Ovary (tissue), 9 donors: ENCODE data around the gene PIEZO1. TPM values are rescaled to one million over a fixed set of nuclear protein-coding genes. Genes with fewer than 3 reads are reported as not detected.

ENCODE experiments used
- DNase-seq, 5 donors: peaks; one replicate each; pipeline ENCODE4 v3.0.0-alpha.2; 2019 to 2020
- H3K27ac ChIP-seq, 2 donors: fragments of 200-600 bp; one replicate each; pipeline versions ENCODE4 v1.5.1 to v1.8.0; 2019 to 2022
- H3K27me3 ChIP-seq: fragments of 200-600 bp; one replicate; pipeline ENCODE4 v1.8.0; 2022
- H3K36me3 ChIP-seq: fragments of 200-600 bp; sonication (generic); one replicate; pipeline ENCODE4 v1.5.1; 2019
- H3K4me1 ChIP-seq: one replicate; pipeline ENCODE4 v1.8.1; 2013; ENCODE audit warnings: mild to moderate bottlenecking, moderate library complexity; ENCODE audit not compliant: insufficient read depth
- H3K4me3 ChIP-seq: fragments of 200-600 bp; sonication (generic); one replicate; pipeline ENCODE4 v1.5.1; 2017
- H3K9me3 ChIP-seq, 2 donors: fragments of 200-600 bp in 1 of 2; sonication (generic) in 1 of 2; one replicate each; pipeline versions ENCODE4 v1.5.1 to v1.8.1; 2013 to 2019; ENCODE audit warnings: mild to moderate bottlenecking in 1 of 2, moderate library complexity in 1 of 2
- EP300 ChIP-seq: sonication (generic); formaldehyde crosslinking; IDR thresholded peaks from one replicate; pipeline ENCODE4 v1.6.1; 2017; ENCODE audit warnings: antibody characterized with exemption
- POLR2A ChIP-seq: fragments of 450-650 bp; IDR thresholded peaks from one replicate; pipeline ENCODE4 v1.6.1; 2017; ENCODE audit warnings: antibody characterized with exemption, mild to moderate bottlenecking, moderate library complexity
- WGBS, 3 donors: extraction: QIAGEN DNeasy Blood & Tissue Kit in 1 of 3; methylation state at CpG; one replicate each; pipeline versions ENCODE4 v1.1.5 to v1.1.7; 2013 to 2017; 5-methylcytosine and 5-hydroxymethylcytosine counted together
- intact Hi-C, 4 donors: fragments of 100-400 bp; cut with DNase I; formaldehyde crosslinking; loops; one replicate each; pipeline versions ENCODE4 v1.11.0 to v1.15.1; 2022 to 2023
- polyA plus RNA-seq, 2 donors: library from polyadenylated mRNA; stranded (reverse); fragments of 200-250 nt in 1 of 2; fragments of 350-450 nt in 1 of 2; fragmentation: Illumina TruSeq in 1 of 2; extraction: RNeasy Lipid Tissue Mini Kit (QIAGEN cat#74804) in 1 of 2; gene quantifications; one replicate each; pipeline ENCODE4 v1.2.3, GENCODE V29; 2013 to 2014
- total RNA-seq, 7 donors: library from RNA; depleted of rRNA in 2 of 7; stranded (reverse); fragments of >200 nt in 2 of 7; fragmentation: NEBNext Ultra II Directional in 3 of 7; extraction: Animal tissue kit (Norgen Biotek cat#: 25700) in 3 of 7; gene quantifications; one replicate each; pipeline versions ENCODE4 v1.1.0 to v1.2.4, GENCODE V29; 2016 to 2023
- TF ChIP-seq, protein P1 (sequence below), 3 donors: fragments of 450-650 bp in 2 of 3; fragments of 200-600 bp in 1 of 3; IDR thresholded peaks; one replicate each; pipeline versions ENCODE4 v1.5.1 to v1.8.0; 2016 to 2022; ENCODE audit warnings: antibody characterized with exemption in 3 of 3, mild to moderate bottlenecking in 1 of 3
- donor health status: DM: no; HTN: no; CAD: no; lungs with moderate emphysema.
- donor health status: DM: no; HTN: no; CAD: no.
- donor health status: Bipolar disorder and iron deficiency.
- donor health status: DM: yes; HTN: yes; CAD: no.
- donor health status: DM: no; HTN: no; CAD: no.
- donor health status: DM: yes; HTN: yes; CAD: no.

Gene PIEZO1
- total and polyA plus RNA-seq, 9 donors: 13.0 to 93.5 (median 49.1) TPM

DNA sequence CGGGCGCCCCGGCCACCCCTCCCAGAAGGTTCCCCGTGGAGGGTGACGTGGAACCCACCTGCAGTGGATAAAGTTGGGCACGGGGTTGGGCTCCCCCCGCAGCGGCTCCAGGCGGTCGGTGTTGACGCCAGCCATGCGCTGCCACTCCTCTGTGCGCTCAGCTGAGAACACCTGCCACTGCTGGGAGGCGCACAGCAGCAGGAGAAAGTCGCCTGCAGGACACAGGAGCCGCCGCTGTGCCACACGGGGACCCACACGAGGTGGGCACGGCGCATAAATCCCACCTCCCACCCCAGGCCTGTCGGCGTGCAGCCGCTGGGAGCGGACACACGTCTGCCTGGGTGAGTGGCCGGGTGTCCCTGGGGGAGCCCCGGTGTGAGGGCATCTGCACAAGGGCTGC is 58.0 kb downstream of the PIEZO1 start:
- Histone ChIP-seq H3K9me3 (no peaks in the 10 kb centered on the region), H3K4me1 (no peaks in the 10 kb centered on the region), H3K36me3 (no peaks in the 10 kb centered on the region), H3K27me3 (no peaks in the 10 kb centered on the region), H3K4me3 (no peak overlapping the region), H3K27ac (no peak overlapping the region)
- intact Hi-C loops: no loop called here
- DNase-seq: no peak
- TF ChIP-seq EP300: no peak
- TF ChIP-seq, protein P1, sequence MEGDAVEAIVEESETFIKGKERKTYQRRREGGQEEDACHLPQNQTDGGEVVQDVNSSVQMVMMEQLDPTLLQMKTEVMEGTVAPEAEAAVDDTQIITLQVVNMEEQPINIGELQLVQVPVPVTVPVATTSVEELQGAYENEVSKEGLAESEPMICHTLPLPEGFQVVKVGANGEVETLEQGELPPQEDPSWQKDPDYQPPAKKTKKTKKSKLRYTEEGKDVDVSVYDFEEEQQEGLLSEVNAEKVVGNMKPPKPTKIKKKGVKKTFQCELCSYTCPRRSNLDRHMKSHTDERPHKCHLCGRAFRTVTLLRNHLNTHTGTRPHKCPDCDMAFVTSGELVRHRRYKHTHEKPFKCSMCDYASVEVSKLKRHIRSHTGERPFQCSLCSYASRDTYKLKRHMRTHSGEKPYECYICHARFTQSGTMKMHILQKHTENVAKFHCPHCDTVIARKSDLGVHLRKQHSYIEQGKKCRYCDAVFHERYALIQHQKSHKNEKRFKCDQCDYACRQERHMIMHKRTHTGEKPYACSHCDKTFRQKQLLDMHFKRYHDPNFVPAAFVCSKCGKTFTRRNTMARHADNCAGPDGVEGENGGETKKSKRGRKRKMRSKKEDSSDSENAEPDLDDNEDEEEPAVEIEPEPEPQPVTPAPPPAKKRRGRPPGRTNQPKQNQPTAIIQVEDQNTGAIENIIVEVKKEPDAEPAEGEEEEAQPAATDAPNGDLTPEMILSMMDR (IDR thresholded peaks at IDR 0.05): no peak
- TF ChIP-seq POLR2A: no peak
- WGBS, 3 donors: 92 to 96% (median 95%) methylated on average over 28 of the region's 28 CpGs

DNA sequence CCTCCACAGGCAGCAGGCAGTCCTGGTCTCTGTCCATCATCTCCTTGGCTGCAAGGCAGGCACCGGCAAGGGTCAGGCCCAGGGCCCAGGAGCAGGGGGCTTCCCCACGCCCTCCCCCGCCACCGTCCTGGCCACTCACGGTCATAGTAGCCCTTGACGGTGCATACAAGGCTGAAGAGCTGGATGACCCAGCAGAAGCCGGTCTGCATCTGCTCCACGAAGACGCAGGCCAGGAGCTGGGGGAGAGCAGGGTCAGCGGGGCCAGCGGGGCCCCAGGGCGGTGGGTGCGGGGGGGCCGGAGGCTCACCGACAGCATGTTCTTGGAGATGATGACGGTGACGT is 58.6 kb downstream of the PIEZO1 start:
- TF ChIP-seq POLR2A: no peak
- no peak for TF ChIP-seq EP300
- TF ChIP-seq, protein P1 (IDR thresholded peaks at IDR 0.05): no peak
- no peak for DNase-seq
- WGBS, 3 donors: 69 to 80% (median 80%) methylated on average over 13 to 17 of the region's 17 CpGs
- Histone ChIP-seq H3K4me3 (no peak overlapping the region), H3K27ac (no peak overlapping the region), H3K36me3 (no peaks in the 10 kb centered on the region), H3K9me3 (no peaks in the 10 kb centered on the region), H3K27me3 (no peaks in the 10 kb centered on the region), H3K4me1 (no peaks in the 10 kb centered on the region)
- intact Hi-C loops: no loop called here

DNA sequence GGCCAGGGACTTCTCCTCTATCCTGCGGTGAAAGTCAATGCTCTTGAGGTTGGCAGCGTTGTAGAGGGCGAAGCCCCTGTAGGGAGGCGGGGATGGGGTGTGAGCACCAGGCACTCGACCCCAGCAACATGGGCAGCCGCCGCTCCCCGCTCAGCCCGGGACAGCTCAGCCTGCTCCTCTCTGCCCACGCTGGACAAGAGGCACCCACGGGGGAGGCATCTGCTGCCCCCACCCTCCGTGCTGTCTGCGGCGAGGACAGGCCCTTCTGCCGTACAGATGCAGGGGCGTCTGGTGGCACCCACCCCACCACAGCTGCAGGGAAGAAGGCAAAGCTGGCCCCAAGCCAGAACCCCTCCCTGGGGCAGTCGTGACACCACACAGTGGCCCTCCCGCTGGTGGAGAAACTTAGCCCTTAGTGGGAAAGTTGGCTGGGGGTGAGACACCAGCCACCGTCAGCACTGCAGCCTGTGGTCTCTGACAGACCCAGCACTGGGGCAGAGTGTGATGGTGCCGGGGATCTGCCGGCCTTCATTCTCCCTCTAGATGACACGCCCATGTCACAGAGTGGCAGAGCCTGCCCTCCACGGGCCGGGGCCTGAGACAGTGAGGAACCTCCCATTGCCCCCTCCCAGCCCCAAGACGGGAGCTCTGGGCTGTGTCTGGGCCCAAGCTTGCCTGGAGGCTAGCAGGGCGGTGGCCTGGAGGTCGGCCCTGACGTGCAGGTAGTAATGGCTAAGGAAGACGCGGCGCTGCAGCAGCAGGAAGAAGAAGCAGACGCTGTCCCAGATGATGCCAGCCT is 59.2 kb downstream of the PIEZO1 start:
- WGBS, 3 donors: 78 to 84% (median 81%) methylated on average over 32 of the region's 32 CpGs
- H3K36me3 ChIP-seq: no peaks in the 10 kb centered on the region
- no peak overlapping the region for H3K4me3 ChIP-seq
- TF ChIP-seq, protein P1 (IDR thresholded peaks at IDR 0.05): no peak
- TF ChIP-seq POLR2A: no peak
- no peak for TF ChIP-seq EP300
- no peaks in the 10 kb centered on the region for H3K4me1 ChIP-seq
- no peak for DNase-seq
- no peak overlapping the region for H3K27ac ChIP-seq
- H3K9me3 ChIP-seq: no peaks in the 10 kb centered on the region
- intact Hi-C loops: no loop called here
- H3K27me3 ChIP-seq: no peaks in the 10 kb centered on the region

DNA sequence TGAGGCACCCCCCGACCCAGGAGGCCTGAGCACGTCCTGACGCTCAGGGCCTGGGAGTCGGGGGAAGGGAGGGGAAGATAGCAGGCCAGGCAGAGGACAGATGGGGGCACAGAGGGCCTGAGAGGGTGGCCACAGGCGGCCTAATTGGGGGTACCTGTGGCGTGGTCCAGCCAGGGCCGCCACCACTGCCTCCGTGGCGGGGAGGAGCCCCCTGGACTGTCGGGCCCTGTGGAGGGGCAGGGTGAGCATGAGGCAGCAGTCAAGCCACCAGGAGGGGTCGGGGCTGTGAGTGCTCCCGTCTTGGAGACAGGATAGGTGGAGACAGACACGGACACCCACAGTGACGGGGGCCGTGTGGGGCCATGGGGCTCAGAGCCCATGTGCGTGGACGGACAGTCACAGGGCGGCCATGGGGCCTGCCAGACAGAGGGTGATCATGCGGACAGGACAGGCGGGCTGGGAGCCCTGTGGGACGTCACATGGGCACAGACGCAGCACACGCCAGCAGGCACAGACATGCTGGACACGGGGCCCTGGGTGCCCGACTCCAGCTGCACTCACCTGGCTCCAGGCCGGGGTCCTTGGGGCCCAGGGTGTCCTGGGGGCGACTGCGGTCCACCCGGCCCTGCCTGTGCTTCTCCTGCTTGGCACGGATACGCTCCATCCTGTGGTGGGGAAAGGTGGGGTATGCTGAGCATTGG is 60.0 kb downstream of the PIEZO1 start:
- no peaks in the 10 kb centered on the region for H3K9me3 ChIP-seq

More for the DNA sequence above, 60.0 kb downstream of the PIEZO1 start:
- H3K36me3 ChIP-seq: no peaks in the 10 kb centered on the region
- intact Hi-C loops: no loop called here
- DNase-seq: no peak
- TF ChIP-seq, protein P1 (IDR thresholded peaks at IDR 0.05): no peak
- TF ChIP-seq EP300 (no peak), POLR2A (no peak)
- H3K4me3 ChIP-seq: no peak overlapping the region
- no peaks in the 10 kb centered on the region for H3K4me1 ChIP-seq
- H3K27ac ChIP-seq: no peak overlapping the region
- WGBS, 3 donors: 84 to 89% (median 87%) methylated on average over 31 of the region's 31 CpGs
- H3K27me3 ChIP-seq: no peaks in the 10 kb centered on the region
